Effector memory CD8-positive, alpha-beta T cell (primary cell): ENCODE data around the gene FRY.
"Not testable (repeated sequence)": the region's sequence is repeated elsewhere in the genome, so short reads cannot be mapped to it uniquely, and the experiment has no call there.

Source experiments
- ATAC-seq: fragments of 150-1000 bp; cut with Tn5 transposase; replicated peaks from 2 replicates; pipeline ENCODE4 v1.10.0; 2021; ENCODE audit warnings: mild to moderate bottlenecking, moderate library complexity
- DNase-seq, 3 experiments: peaks; one replicate each; pipeline ENCODE4 v3.0.0; 2021
- H3K27ac Mint-ChIP-seq, 2 donors: one replicate each; pipeline ENCODE4 v1.8.0; 2022; ENCODE audit warnings: mild to moderate bottlenecking in 2 of 2, mixed read lengths in 2 of 2, moderate library complexity in 2 of 2
- H3K27me3 Mint-ChIP-seq, 2 donors: one replicate each; pipeline ENCODE4 v1.8.0; 2022; ENCODE audit warnings: mixed read lengths in 2 of 2
- H3K36me3 Mint-ChIP-seq: one replicate; pipeline ENCODE4 v1.8.0; 2022; ENCODE audit warnings: mild to moderate bottlenecking, moderate library complexity, mixed read lengths; ENCODE audit not compliant: insufficient read depth
- H3K4me1 Mint-ChIP-seq, 2 donors: one replicate each; pipeline ENCODE4 v1.8.0; 2022; ENCODE audit warnings: low read depth in 2 of 2, mixed read lengths in 2 of 2
- H3K4me3 Mint-ChIP-seq, 2 donors: one replicate each; pipeline ENCODE4 v1.8.0; 2022; ENCODE audit warnings: mild to moderate bottlenecking in 2 of 2, mixed read lengths in 2 of 2, moderate library complexity in 2 of 2
- H3K9me3 Mint-ChIP-seq, 2 donors: one replicate each; pipeline ENCODE4 v1.8.0; 2022; ENCODE audit warnings: mixed read lengths in 2 of 2
- total RNA-seq, 9 experiments: gene quantifications; one replicate each; lab custom pipeline; 2026; lab: John Stamatoyannopoulos, UW

Gene FRY
- 1.7 to 54.6 (median 7.0) reads per million in 9 experiments for total RNA-seq

DNA sequence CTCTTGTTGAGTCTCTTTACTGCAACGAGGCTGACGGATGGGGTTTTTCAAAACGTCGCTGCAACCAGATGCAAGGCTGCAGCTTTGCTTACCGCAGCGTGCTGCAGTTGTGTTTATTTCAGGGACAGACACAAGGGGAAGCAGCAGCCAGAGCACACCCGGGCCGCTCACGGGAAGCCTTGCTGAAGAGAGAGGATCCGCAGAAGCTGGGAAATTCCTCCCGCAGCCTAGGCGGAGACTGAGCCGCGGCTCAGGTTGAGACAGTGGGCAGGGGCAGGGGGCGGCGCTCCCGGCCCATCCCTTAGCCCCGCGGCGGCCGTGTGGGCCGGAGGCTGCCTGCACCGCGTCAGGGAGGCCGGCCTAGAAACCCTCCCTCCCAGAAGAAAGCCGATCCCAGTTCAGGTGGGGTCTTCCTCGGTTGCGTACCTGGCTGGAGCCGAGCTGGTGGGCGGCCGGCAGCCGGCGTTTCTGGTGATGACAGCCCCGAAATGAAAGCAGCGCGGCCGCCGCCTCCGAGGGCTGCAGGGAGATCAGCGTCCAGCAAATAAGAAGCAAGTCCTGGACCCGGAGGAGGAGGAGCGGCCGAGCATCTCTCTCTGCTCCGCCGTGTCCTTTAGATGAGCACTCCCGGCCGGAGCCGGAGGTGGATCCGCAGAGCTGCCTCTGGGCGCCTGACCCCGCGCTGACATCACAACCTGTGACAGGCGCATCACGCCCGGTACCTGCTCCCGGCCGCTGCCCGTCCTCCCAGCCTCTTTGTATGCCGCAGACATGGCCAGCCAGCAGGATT is at the start of gene FRY:
Gene FRY, plus strand, starts transcription at position 750 of the 790 bp plus-strand sequence. Its CDS starts 22 bp downstream, at position 772.
- Mint-ChIP-seq H3K36me3 (peaks cover 5% of the 10 kb centered on the region), H3K9me3 (no peaks in the 10 kb centered on the region), H3K4me1 (peaks cover 10 to 15% of the 10 kb centered on the region in 2 donors), H3K27me3 (peaks cover 10 to 58% of the 10 kb centered on the region in 2 donors), H3K4me3 (peak within 1 kb of the TSS; percentile 70 to 77), H3K27ac (peak within 1 kb of the TSS; percentile 24 to 42)
- DNase-seq = peak; percentile 1 to 36 (median 15)
- peak; percentile 87 for ATAC-seq

DNA sequence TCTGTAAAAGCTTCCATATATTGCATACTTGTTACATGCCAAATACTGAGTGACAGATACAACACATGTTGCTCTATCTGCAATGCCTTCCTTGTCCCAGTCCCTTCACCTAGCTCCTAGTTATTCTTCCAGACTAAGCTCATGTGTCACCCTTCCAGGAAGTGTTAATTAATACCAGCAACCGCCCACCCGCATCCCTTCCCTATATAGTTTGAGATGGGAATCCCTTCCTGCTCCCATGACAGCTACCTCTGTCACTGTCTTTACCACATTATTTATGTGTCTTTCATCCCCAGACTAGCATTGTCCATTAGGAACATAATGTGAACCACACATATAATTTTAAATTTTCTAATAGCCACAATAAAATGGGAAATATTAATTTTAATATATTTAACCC is 49.5 kb upstream of the FRY start:
- Mint-ChIP-seq H3K9me3 (no peaks in the 10 kb centered on the region), H3K4me3 (no peak overlapping the region), H3K27ac (no peak overlapping the region), H3K27me3 (peaks cover 0 to 13% of the 10 kb centered on the region in 2 donors), H3K4me1 (no peaks in the 10 kb centered on the region), H3K36me3 (no peaks in the 10 kb centered on the region)
- no peak for DNase-seq
- ATAC-seq = no peak

DNA sequence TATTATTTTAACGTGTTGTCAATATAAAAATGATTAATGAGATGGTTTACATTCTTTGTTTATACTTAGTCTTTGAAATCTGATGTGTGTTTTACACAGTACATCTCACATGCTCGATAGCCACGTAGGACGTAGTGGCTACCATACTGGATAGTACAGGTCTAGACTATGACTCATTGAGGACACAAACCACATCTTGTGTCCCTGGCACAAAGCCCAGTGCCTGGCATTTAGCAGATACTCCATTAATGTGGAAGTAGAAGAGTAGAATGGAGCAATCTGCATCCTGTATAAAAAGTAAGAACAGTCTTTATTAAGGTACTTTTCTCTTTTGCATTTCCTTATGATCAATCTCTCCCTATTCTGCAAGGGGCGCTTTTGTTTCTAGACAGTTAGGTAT is 49.0 kb upstream of the FRY start:
- ATAC-seq (no peak), DNase-seq (no peak)
- Mint-ChIP-seq H3K4me1 (no peaks in the 10 kb centered on the region), H3K9me3 (no peaks in the 10 kb centered on the region), H3K27ac (no peak overlapping the region), H3K4me3 (no peak overlapping the region), H3K27me3 (peaks cover 0 to 17% of the 10 kb centered on the region in 2 donors), H3K36me3 (no peaks in the 10 kb centered on the region)

DNA sequence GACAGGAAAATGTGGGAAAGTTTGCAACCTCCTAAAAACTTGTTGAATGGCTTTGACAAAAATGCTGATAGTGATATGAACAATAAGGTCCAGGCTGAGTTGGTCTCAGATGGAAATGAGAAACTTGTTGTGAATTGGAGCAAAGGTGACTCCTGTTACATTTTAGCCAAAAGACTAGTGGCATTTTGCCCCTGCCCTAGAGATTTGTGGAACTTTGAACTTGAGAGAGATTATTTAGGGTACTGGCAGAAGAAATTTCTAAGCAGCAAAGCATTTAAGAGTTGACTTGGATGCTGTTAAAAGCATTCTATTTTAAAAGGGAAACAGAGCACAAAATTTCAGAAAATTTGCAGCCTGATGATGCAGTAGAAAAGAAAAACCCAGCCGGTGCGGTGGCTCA is 47.9 kb upstream of the FRY start:
- H3K27me3 Mint-ChIP-seq = peaks cover 0 to 17% of the 10 kb centered on the region in 2 donors
- not testable (repeated sequence) for H3K36me3 Mint-ChIP-seq, DNase-seq, H3K9me3 Mint-ChIP-seq, H3K4me1 Mint-ChIP-seq, H3K27ac Mint-ChIP-seq, ATAC-seq, H3K4me3 Mint-ChIP-seq

DNA sequence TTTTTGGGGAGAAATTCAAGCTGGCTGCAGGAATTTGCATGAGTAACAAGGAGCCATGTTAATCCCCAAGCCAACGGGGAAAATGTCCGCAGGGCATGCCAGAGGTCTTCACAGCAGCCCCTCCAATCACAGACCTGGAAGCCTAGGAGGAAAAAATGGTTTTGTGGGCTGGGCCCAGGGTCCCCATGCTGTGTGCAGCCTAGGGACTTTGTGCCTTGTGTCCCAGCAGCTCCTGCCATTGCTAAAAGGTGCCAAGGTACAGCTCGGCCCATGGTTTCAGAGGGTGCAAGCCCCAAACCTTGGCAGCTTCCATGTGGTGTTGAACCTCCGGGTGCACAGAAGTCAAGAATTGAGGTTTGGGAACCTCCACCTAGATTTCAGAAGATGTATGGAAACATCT is 47.2 kb upstream of the FRY start:
- not testable (repeated sequence) for H3K4me1 Mint-ChIP-seq, H3K4me3 Mint-ChIP-seq, DNase-seq, ATAC-seq, H3K36me3 Mint-ChIP-seq, H3K27ac Mint-ChIP-seq, H3K9me3 Mint-ChIP-seq
- peaks cover 0 to 17% of the 10 kb centered on the region in 2 donors for H3K27me3 Mint-ChIP-seq

DNA sequence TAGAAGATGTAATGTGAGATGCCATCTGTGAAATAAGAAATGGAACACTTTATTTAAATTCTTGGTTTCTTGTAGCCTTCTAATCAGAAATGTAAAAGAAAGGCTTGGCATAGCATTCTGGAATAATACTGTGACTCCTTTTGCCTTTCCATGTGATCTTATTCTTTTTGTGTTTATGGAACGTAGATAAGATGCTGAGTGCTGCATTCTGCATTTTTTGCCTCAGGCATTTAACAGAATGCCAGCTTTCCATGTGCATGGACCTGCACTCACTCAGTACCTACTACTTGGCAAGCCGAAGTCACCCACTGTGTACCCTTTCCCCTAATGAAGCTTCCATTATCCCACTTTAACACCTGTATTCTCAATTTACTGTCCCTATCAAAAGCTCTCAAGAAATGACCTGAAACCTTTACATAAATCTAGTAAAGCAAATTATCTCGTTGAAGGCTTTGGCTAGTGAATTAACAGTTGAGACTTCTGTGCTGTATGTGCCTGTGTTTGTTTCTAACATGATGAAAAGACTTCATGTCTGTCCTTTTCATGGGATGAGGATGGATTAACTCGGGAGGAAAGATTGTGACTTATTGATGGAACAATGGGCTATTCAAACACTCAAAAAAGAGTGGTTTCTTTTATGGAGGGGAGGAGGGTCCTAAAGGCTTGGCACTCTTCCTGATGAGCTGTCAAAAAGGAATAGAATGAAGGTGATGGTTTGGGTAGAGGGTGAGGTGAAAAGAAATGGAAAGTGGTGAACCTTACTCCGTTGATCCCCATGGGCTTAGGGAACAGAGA is 44.7 kb upstream of the FRY start:
- no peak for ATAC-seq
- H3K4me3 Mint-ChIP-seq = no peak overlapping the region
- H3K27ac Mint-ChIP-seq = no peak overlapping the region

DNA sequence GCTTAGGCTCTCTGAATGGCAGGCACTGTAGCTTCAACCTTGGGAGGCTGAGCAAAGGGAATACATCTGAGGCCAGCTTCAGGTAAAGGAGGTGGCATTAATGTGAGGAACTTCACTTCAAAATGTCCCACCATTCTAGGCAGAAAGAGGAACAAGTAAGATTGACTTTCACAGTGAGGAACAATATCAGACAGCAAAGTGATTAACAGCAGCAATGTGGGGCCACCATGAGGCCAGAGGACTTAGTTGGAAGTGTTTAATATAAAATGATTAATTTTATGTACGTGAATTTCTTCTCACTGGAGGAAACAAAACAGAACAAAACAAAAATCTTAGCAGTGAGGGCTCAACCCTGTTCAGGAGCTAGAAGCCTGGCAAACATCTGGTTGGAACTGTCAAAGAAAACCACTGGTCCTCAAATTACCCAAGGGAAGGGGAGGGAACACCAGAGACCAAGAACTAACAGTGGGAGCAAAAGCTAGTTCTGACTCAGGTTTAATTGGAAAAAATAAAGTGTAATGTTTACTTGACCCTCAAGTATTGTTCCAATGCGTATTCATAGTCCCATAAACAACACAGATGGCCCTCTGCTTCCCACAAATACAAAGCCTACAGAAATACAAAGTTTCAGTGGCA is 43.9 kb upstream of the FRY start:
- Mint-ChIP-seq H3K4me3 (no peak overlapping the region), H3K27me3 (peaks cover 0 to 17% of the 10 kb centered on the region in 2 donors), H3K4me1 (no peaks in the 10 kb centered on the region), H3K9me3 (peaks cover 0 to 2% of the 10 kb centered on the region in 2 donors), H3K36me3 (no peaks in the 10 kb centered on the region), H3K27ac (no peak overlapping the region)
- DNase-seq = no peak
- no peak for ATAC-seq

More for the DNA sequence above, 44.7 kb upstream of the FRY start:
- peaks cover 0 to 2% of the 10 kb centered on the region in 2 donors for H3K9me3 Mint-ChIP-seq
- no peak for DNase-seq
- peaks cover 0 to 17% of the 10 kb centered on the region in 2 donors for H3K27me3 Mint-ChIP-seq
- no peaks in the 10 kb centered on the region for H3K36me3 Mint-ChIP-seq
- H3K4me1 Mint-ChIP-seq = no peaks in the 10 kb centered on the region

DNA sequence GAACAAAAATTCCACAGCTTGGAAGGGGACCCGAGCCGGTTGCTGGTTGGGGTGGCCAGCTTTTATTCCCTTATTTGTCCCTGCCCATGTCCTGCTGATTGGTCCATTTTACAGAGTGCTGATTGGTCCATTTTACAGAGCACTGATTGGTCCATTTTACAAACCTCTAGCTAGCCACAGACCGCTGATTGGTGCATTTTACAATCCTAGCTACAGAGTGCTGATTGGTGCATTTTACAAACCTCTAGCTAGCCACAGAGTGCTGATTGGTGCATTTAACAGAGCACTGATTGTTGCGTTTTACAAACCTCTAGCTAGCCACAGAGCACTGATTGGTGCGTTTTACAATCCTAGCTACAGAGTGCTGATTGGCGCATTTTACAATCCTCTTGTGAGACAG is 37.2 kb upstream of the FRY start:
- H3K4me3 Mint-ChIP-seq, H3K4me1 Mint-ChIP-seq, H3K27ac Mint-ChIP-seq, H3K27me3 Mint-ChIP-seq, ATAC-seq, H3K36me3 Mint-ChIP-seq, H3K9me3 Mint-ChIP-seq, DNase-seq: not testable (repeated sequence)

DNA sequence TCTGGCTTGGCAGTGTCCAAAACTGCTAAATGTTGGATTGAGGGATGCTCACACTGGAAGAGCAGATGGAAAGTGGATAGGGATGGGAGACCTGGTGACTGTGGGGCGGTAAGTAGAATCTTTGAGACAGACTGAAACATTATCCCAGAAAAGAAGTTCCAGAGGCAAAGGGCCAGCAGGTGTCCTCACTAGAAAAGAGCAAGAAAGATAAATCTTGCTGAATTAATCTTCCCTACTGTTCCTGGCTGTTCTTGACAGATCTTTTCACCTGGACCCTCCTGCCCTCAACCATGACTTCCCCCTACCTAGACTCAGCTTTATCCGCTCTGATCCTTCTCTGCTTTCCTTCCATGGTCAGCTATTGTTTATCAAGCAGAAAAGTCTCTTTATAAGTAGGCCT is 35.0 kb upstream of the FRY start:
- Mint-ChIP-seq H3K4me1 (no peaks in the 10 kb centered on the region), H3K9me3 (no peaks in the 10 kb centered on the region), H3K27me3 (peaks cover 0 to 6% of the 10 kb centered on the region in 2 donors), H3K27ac (no peak overlapping the region), H3K36me3 (no peaks in the 10 kb centered on the region), H3K4me3 (no peak overlapping the region)
- DNase-seq (no peak), ATAC-seq (no peak)

DNA sequence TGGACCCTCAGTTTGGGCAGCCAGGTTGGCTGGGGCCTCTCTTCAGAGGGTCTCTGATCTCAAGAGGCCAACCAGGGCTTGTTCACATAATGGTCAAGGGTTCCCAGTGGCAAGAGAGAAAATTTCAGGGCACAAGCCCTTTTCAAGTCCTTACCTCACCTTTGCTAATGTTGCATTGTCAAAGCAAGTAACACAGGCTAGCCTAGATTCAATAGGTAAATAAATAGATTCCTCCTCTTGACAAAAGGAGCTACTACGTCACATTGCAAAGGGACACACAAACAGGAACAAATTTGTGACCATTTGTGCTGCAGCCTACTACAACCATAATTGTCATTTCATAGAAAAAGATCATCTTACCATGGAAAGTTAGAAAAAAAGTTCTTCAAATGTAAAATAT is 33.9 kb upstream of the FRY start:
- DNase-seq = no peak
- H3K4me3 Mint-ChIP-seq = no peak overlapping the region
- ATAC-seq = no peak
- H3K36me3 Mint-ChIP-seq = no peaks in the 10 kb centered on the region
- no peaks in the 10 kb centered on the region for H3K4me1 Mint-ChIP-seq
- H3K27me3 Mint-ChIP-seq = peaks cover 0 to 6% of the 10 kb centered on the region in 2 donors
- no peak overlapping the region for H3K27ac Mint-ChIP-seq
- no peaks in the 10 kb centered on the region for H3K9me3 Mint-ChIP-seq

DNA sequence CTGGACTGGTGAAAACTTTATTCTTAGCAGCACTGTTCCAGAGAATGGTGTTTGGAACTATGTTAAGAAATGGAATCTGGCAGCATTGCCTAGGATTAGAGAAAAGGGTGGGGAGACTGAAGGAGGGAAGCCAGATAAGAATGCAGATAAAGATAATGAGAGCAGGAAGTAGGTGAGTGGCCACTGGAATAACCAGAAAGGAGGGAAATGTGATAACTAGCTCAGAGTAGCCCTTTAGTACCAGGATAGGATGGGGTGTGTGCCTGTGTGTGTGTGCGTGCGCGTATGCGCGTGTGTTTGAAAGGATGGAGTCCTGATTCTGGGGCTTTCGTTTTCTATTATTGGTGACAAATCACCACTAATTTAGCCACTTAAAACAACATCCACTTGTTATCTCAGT is 33.4 kb upstream of the FRY start:
- Mint-ChIP-seq H3K4me1 (no peaks in the 10 kb centered on the region), H3K27me3 (peaks cover 0 to 6% of the 10 kb centered on the region in 2 donors), H3K27ac (no peak overlapping the region), H3K9me3 (no peaks in the 10 kb centered on the region), H3K4me3 (no peak overlapping the region), H3K36me3 (no peaks in the 10 kb centered on the region)
- no peak for ATAC-seq
- no peak for DNase-seq

DNA sequence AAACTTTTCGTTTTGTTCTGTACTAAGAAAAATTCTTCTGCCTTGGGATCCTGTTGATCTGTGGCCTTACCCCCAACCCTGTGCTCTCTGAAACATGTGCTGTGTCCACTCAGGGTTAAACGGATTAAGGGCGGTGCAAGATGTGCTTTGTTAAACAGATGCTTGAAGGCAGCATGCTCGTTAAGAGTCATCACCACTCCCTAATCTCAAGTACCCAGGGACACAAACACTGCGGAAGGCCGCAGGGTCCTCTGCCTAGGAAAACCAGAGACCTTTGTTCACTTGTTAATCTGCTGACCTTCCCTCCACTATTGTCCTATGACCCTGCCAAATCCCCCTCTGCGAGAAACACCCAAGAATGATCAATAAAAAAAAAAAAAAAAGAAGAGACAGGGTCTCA is 30.8 kb upstream of the FRY start:
- H3K4me3 Mint-ChIP-seq, H3K9me3 Mint-ChIP-seq, H3K4me1 Mint-ChIP-seq, DNase-seq, H3K27me3 Mint-ChIP-seq, H3K36me3 Mint-ChIP-seq, H3K27ac Mint-ChIP-seq, ATAC-seq: not testable (repeated sequence)

DNA sequence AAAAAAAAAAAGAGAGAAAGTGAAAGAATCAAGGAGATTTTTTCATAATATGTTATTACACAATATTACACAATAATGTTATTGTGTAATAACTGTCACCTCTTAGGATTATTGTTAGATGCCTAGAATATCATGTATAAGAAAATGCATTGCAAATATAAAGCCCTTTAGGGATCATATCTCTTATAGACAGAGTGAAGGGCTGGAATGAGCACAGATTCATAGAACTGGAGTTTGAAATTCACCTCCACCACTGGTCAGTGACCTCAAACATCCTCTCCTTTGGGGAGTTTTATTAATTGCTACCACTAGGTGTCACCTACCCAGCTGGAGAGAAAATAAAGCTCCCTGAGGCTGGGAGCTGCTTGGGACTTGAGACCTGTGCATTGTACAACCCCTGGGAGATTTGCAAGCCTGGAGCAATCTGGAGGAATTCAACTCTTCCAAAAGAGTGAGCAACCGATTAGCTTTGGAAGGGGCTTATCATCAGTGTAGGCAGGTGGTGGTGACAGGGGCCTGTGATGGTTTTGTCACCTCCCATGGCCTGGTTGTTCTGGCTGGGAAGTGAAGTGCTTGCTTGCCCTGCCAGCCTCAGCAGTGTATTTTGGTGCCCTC is 30.3 kb upstream of the FRY start:
- Mint-ChIP-seq H3K4me1 (no peaks in the 10 kb centered on the region), H3K27me3 (no peaks in the 10 kb centered on the region), H3K4me3 (no peak overlapping the region), H3K27ac (no peak overlapping the region), H3K9me3 (no peaks in the 10 kb centered on the region), H3K36me3 (peaks cover 2% of the 10 kb centered on the region)
- ATAC-seq = peak; percentile 39
- DNase-seq = no peak
